GM19452 (cell line): Measurements from ENCODE around the gene RAD51B.
"Not testable (repeated sequence)": the region's sequence is repeated elsewhere in the genome, so short reads cannot be mapped to it uniquely, and the experiment has no call there.

ENCODE experiments used
- ATAC-seq: cut with Tn5 transposase; IDR thresholded peaks from one replicate; pipeline ENCODE4 v1.9.1; 2021; ENCODE audit not compliant: unreplicated experiment

The RAD51B gene

DNA sequence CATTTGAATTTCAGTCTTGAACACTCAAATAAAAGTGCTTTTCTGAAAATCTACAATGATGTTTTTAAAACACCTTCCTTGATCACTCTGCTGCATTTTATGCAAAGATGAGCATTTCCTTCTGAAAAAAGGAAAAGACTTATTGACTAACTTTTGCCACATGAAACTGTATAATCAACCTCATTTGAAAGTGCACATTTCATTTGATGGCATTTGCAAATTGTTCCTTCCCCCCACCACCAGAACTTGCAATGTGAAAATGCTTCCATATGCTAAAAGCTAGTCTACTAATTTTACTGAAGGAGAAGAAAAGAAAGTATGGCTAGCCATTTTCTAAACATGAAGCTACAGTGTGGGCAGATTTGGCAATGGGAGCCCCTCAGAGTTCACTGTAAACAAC is 159.2 kb downstream of the RAD51B start:
- no peak for ATAC-seq

DNA sequence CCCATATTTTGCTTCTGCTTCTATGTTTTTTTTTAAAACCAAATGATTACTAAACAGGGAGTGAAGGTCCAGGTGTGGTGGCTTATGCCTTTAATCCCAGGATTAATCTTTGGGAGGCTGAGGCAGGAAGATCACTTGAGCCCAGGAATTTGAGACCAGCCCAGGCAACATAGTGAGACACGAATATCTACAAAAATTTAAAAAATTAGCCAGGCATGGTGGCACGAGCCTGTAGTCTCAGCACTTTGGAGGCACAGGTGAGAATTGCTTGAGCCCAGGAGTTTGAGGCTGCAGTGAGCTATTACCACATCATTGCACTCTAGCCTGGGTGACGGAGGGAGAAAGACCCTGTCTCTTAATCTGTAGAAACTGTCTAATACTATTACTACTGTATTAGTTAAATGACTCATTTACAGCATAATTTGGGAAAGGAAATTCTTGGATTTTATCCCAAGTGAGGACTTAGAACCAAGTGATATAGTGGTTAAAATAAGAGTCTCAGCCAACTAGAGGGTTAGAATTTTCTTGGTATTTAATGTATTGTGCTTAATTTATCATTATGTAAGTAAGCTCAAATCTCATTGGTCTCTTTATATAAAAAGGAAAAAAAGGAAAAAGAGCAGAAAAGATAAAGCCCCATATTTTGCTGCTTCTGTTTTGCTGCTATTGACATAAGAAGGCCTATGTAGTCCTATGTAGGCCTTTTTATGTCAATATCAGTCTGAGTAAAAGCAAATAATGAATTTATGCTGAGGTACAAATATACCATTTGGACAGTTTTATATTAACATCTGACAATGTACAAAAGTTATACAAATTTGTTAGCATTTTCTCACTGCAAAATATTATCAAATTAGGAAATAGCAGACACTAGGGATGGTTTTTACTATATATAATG is 163.4 kb downstream of the RAD51B start:
- no peak for ATAC-seq

DNA sequence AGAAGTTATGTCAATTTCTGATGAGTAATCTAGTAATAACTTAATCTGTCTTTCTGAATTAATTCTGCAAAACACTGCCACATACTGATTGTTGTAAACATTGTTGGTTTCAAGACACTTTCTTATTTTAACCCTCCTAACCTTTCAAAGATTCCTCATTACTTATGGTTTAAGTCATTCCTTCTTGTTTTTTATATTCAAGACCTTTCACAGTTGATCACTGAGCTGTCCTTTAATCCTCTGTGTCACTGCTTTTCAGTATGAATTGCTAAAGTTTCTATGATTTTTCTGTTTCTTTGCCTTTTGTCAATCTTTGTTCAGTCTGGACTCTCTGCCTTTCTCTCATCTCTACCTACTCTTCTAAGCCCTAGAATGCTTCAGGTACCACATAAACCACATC is 164.7 kb downstream of the RAD51B start:
- no peak for ATAC-seq

DNA sequence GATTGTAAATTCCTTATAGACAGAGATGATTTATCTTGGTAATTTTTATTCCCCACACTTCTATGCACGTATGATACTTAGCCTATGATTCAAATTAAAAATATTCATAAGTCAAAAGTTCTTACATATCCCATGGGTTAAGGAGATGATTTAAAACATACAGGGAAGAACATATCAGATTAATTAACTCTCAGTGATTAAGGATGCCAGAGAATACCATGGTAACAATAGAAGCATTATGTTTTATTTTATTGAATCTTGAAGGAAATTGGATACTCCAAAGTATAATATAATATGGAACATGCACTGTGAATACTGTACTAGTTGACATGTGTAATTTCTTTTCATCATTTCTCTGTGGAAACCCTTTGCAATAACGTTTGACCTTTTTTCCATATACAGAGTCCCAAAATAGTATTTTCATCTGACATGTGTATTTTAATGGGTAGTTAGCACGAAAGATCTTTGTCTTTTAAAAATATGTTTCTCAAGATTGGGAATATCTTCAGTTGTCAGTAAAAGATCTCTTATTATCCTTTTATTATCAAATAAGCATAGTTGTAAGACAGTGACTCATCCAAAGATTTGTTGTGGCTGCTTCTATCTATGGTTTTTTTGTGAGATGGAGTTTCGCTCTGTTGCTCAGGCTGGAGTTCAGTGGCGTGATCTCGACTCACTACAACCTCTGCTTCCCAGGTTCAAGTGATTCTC is 166.7 kb downstream of the RAD51B start:
- no peak for ATAC-seq

DNA sequence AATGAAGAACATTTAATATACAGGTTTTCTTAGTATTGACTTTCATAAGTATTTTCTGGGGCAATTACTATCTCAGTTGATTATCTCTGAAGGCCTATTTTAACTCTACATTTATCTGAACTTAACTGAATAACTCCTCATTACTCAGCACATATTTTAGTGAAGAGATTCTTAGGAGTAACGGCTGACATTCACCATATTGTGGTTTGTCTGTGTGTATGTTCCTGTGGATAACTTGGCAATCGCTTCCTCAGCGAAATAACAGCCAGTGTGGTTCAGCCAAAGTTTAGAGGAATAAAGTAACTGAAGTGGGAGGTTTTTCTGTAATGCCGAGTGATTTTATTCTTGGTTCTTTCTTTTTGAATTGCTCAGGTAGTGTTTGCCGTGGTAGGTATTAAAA is 168.0 kb downstream of the RAD51B start:
- ATAC-seq = no peak

DNA sequence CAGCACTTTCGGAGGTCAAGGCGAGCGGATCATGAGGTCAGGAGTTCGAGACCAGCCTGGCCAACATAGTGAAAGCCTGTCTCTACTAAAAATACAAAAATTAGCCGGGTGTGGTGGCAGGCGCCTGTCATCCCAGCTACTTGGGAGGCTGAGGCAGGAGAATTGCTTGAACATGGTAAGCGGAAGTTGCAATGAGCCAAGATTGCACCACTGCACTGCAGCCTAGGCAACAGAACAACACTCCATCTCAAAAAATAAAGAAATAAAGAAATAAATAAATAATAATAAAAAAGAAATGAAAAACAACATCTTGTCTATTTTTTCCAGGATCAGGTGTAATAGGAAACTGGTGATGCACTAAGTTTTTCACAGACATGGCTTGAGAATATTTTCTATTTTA is 168.6 kb downstream of the RAD51B start:
- not testable (repeated sequence) for ATAC-seq

DNA sequence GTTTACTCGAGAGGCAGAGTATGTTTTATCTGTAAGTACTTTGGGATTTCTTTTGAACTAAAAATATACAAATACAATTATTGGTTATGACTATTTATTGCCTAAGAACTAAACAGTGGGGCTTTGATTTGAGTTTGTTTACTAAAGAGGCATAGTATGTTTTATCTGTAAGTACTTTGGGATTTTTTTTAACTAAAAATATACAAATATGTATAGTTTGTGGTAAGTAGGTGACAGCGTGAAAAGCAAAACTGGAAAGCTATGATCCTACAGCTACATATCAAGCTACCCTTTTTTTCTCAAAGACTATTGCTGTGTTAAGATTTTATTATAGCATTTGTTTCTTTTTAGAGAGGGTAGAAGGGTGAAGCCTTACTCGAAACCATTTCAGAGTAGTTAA is 171.0 kb downstream of the RAD51B start:
- ATAC-seq = no peak

DNA sequence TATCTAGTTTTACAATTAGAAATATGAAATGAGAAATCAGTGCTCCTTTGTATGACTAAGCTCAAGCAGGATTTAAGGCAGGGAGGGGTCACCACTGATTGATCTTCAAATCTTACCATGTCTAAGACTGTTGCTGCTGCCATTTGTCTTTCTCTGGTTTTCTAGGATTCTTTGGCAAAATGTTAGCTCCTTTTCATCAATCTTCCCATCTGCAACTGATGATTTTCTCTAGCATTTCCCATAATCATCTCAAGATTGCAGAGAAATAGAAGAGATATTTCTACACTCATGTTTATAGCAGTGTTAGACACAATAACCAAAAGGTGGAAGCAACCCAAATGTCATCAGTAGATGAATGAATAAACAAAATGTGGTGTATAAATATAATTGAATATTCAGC is 175.0 kb downstream of the RAD51B start:
- ATAC-seq = no peak

DNA sequence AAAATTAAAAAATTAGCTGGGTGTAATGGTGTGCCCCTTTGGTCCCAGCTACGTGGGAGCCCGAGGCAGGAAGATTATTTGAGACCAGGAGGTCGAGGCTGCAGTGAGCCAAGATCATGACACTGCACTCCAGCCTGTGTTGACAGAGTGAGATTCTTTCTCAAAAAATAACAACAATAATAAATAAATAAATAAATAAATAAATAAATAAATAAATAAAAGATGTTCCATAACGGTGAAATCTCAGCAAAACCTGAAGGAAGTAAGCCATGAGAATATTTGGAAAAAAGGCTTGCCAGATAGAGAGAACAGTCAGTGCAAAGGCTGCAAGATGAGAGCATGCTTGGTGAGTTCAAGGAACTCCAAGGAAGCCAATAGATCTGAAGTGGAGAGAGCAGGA is 176.7 kb downstream of the RAD51B start:
- no peak for ATAC-seq

DNA sequence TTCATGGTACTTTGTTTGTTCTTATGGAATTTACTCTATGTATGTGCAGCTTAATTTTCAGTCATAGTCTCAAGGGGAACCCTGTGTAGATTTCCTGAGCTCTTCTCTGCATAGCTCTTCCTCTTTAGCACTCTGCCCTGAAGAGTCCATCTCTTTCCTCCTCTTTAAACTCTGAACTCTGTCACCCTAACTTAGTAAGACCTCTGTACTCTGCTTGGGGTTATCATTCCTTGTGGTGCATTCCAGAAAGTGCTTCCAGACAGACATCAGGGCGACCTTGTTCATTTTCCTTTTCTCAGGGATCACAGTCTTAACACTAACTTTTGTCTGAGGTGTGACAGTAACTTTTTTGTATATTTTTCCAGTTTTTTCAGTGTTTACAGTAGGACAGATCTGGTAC is 179.3 kb downstream of the RAD51B start:
- ATAC-seq = no peak

DNA sequence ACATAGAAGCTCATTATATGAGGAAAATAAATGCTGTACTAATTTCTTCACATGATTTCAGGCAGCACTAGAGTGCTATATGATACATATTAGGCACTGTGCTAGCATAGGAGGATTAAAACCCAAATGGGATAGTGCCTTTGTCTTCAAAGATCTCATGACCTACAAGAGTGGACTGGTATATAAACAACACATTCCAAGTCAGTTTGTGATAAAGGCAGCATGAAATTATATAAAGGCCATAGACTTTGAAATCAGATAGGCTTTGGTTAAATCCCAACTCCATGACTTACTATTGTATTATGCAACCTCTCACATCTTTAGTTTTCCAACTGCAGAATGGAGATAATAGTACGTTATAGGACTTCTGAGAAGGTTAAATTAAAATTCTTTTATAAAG is 179.7 kb downstream of the RAD51B start:
- ATAC-seq = no peak

DNA sequence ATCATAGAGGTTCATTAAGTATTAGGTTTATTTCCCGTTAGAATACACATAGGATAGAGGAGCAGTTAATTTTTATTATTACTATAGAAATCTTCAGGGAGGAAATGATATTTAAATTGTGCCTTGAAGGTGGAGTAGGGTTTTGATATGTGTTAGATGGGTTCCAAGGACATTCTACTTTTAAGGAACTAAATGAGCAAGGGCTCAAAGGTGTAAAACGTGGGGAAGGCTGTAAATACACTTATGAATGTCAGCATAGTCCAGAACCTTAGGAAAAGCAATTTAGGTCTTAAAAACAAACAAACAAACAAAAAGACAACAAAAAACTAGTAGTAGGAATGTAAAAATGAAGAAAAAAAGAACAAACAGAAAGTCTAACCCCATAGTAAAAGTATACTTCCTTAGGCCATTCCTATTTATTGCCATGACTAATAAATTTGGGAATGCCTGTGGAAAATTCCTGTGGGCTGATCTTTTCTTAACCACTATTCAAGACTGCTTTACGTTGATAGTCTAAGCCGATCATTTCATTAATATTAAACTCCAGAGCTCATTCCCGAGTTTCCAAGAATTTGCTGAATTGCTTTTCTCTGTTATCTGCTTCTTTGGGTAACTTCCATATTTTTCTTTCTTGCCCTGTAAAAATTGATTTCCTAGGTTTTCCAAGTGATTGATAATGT is 180.3 kb downstream of the RAD51B start:
- no peak for ATAC-seq

DNA sequence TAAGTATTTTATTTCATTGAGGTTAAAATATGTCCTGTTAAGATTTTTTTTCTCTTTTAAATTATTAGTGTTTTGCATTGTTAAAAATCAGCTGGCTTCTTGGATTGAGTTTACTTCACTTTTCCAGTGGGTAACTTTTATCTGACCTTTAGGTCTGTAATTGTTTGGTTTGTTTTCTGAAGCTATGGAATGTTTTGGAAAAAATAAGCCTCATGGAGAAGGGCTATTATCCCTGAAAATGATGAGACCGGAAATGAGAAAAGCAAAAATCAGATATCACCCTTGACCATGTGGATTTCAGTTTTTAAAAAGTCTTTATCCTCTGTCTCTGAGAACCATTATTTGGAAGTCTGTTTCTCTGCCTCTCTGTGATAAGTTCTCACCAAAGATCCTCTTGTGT is 180.9 kb downstream of the RAD51B start:
- no peak for ATAC-seq

DNA sequence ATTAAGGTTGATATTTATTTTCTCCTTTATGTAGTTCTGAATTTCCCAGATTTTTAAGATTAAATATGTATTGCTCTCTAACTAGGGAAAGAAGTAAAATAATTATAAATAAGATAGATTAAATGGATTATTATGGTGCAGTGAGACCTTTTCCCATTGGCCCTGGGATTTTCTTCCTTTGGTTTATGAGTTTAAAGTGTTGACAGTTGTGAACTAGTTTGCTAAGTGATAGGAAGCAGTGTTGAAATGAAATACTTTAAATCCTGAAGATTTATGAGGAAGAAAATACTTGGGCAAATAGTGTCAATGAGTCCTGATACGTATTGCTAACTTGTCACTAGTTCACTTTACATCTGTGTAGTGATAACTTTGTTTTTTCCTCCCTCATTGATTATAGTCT is 188.9 kb downstream of the RAD51B start:
- no peak for ATAC-seq

DNA sequence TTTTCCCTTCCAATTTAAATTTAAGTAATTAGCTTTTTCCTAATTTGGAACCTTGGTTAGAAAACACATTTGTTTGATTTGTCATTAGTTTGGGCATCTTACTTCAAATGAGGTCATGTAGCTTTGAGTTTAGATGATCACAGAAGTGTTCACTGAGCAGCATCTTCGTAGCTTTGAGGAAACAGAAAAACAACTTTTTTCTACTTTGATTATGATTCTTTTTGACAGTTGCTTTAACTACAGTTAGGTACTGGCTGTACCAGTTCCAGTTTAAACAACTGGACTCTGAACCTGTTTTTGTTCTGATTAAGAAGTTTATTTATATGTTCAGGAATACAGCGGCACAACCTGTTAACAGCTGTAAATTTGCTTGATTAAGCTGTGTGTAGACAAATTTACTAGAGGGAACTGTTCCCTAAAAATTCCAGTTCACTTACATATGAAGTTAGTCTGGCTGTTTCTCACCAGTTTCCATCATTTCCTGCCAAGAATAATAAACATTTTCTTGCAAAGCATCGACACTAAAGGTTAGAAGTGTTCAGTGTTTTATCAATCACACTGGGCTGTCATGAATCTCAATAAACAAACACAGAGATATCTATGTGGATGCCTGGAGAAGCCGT is 191.9 kb downstream of the RAD51B start:
- ATAC-seq = no peak

DNA sequence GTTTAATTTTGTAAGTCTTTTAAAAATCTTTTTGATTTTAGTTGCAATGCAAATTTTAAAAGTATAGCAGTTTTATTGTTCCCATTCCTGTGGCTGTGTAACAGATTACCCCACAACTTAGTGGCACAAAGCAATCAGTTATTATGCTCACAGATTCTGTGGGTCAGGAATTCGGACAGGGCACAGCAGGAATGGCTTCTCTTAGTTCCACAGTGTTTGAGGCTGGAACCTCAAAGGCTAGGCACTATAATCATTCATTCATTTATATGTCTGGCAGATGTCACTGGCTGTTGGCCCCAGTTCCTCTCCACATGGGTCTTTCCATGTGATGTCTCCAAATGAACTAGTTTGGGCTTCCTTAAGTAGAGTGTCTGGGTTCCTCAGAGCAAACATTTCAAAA is 193.3 kb downstream of the RAD51B start:
- no peak for ATAC-seq

DNA sequence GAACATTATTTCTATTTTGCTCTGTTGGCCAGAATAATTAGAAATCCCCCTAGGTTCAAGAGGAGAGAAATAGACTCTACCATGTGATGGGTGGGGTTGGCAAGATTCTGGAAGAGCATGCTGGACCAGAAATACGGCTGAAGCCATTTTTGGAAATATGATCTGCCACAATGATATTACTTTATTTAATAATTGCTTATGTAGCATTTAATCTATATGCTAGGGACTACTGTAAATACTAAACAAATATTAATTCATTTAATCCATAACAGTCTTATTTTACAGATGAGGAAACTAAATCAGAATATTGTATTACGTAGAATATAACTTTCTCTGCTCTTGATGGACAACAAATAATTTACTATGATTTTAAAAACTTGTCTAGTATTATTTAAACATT is 193.7 kb downstream of the RAD51B start:
- ATAC-seq = no peak

DNA sequence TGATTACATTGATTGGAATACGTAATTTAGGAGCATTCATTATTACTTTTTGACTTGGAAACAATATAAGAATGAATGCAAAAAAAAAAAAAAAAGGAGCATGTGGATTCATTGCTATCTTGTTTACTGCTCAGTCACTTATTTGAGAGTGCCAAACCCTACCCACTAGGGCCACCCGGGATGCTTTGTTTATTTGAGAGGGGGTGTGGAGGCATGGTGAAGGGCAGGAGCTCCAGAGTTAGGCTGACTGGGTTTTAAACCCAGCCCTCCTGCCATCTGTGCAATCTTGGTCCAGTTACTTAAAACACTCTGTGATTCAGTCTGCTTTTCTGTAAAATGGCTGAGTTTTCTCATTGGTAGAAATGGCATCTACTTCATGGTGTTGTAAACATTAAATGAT is 195.2 kb downstream of the RAD51B start:
- ATAC-seq = no peak

DNA sequence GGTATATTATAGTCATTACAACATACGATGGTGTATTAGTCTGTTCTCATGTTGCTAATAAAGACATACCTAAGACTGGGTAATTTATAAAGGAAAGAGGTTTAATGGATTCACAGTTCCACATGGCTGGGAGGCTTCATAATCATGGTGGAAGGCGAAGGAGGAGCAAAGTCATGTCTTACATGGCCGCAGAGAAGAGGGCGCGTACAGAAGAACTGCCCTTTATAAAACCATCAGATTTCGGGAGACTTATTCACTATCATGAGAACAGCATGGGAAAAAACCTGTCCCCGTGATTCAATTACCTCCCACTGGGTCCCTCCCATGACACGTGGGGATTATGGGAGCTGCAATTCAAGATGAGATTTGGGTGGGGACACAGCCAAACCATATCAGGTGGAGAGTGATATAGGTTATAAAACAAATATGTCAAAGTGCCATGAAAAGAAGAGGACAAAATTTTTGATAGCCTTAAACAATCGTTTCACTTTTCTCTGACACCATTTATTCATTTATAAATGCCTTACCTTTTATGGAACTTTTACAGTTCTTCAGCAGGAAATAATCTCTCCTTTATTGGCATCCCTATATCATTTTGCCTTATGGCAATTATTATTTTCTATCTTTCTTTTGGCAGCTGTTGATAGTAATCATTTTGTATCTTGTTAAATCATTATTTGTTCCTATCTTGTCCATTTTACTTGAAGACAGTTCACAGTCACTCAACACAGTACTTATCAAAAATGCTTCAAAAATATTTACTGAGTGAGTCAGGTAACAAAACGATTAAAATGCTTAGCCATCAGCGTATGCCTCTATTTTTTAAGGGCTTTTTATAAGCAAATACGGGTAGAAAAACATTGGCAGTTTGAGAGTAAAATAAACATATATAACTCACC is 196.0 kb downstream of the RAD51B start:
- no peak for ATAC-seq

DNA sequence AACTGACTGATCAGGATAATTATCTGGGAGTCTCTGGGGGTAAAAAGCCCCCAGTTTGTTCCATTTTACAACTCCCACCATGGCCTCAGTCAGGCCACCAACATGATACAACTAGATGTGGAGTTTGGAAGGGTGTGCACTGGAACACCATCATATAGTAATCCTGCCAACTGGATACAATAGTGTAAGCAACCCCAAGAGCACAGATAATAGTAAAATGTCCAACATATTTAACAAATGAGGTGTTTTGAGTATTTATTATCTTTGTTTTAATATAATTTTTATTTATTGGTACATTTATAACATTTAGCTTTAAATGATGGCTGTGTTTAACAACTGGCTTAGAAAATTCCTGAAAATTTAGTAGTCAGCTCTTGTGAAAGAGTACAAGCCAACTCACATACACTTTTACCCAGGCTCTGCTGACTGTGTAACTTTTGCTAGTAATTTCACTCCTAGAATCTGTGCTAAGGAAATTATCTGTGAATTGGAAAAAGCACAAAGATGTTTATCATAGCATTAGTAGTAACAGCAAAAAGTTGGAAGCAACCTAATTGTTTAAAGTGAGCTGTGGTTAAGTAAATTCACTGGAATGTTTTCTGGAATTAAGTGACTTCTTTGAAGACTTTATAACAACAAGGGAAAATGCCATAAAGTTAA is 196.8 kb downstream of the RAD51B start:
- ATAC-seq = no peak
